Measurements from ENCODE around the gene CLASP1.
"Not testable (repeated sequence)": the region's sequence is repeated elsewhere in the genome, so short reads cannot be mapped to it uniquely, and the experiment has no call there.

CLASP1 gene

DNA sequence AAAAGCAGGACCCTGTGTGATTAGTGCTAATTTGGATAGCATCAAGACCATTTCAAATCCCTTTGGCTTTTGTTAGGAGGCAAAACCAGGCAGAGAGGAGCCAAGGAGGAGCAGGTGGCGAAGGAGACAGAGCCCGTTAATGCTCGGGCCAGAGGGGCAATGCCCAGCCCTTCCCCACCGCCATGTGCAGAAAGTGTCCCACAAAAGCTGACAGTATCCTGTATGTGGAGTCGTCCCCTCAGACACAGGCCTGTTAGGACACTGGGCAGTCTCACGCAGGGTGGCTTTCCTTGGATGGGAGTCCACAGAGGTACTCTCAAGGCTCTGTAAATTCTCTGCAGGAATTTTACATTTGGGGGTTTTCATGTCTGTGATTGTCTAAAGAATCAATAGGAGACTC is 319.5 kb downstream of the CLASP1 start:
- Mint-ChIP-seq H3K27me3 (ENCODE audit: low read depth) (peaks cover 8% of the 10 kb centered on the region), H3K4me1 (no peaks in the 10 kb centered on the region), H3K9me3 (no peaks in the 10 kb centered on the region), H3K27ac (no peak overlapping the region), H3K4me3 (no peak overlapping the region), H3K36me3 (ENCODE audit: low read depth) (no peaks in the 10 kb centered on the region)
- TF ChIP-seq, protein P1, sequence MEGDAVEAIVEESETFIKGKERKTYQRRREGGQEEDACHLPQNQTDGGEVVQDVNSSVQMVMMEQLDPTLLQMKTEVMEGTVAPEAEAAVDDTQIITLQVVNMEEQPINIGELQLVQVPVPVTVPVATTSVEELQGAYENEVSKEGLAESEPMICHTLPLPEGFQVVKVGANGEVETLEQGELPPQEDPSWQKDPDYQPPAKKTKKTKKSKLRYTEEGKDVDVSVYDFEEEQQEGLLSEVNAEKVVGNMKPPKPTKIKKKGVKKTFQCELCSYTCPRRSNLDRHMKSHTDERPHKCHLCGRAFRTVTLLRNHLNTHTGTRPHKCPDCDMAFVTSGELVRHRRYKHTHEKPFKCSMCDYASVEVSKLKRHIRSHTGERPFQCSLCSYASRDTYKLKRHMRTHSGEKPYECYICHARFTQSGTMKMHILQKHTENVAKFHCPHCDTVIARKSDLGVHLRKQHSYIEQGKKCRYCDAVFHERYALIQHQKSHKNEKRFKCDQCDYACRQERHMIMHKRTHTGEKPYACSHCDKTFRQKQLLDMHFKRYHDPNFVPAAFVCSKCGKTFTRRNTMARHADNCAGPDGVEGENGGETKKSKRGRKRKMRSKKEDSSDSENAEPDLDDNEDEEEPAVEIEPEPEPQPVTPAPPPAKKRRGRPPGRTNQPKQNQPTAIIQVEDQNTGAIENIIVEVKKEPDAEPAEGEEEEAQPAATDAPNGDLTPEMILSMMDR (IDR thresholded peaks at IDR 0.05; ENCODE audit: unreplicated experiment in 3 of 3), result no peak

DNA sequence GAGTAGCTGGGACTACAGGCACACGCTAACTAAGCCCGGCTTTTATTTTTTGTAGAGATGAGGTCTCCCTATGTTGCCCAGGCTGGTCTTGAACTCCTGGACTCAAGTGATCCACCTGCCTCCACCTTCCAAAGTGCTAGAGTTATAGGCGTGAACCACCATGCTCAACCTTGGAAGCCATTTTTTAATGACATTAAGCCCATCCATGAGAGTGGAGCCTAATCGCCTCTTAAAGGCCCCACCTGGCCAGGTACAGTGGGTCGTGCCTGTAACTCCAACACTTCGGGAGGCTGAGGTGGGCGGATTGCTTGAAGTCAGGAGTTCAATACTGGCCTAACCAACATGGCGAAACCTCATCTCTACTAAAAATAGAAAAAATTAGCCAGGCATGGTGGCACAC is 322.6 kb downstream of the CLASP1 start:
- Mint-ChIP-seq H3K4me1 (no peaks in the 10 kb centered on the region), H3K9me3 (no peaks in the 10 kb centered on the region), H3K4me3 (no peak overlapping the region), H3K27ac (no peak overlapping the region), H3K36me3 (ENCODE audit: low read depth) (no peaks in the 10 kb centered on the region), H3K27me3 (ENCODE audit: low read depth) (peaks cover 11% of the 10 kb centered on the region)
- TF ChIP-seq, protein P1 (IDR thresholded peaks at IDR 0.05; ENCODE audit: unreplicated experiment in 3 of 3), result no peak

DNA sequence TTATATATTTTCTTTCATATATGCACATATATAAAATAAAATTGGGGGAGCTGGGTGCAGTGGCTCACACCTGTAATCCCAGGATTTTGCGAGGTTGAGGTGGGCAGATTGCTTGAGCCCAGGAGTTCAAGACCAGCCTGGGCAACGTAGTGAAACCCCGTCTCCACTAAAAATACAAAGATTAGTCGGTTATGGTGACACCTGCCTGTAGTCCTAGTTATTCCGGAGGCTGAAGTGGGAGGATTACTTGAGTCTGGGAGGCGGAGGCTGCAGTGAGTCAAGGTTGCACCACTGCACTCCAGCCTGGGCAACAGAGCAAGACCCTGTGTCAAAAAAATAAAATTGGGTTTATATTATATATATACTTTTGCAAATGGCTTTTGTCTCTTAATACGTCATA is 324.7 kb downstream of the CLASP1 start:
- Mint-ChIP-seq H3K36me3 (ENCODE audit: low read depth) (no peaks in the 10 kb centered on the region), H3K27me3 (ENCODE audit: low read depth) (peaks cover 7% of the 10 kb centered on the region), H3K9me3 (no peaks in the 10 kb centered on the region), H3K4me3 (no peak overlapping the region), H3K4me1 (no peaks in the 10 kb centered on the region), H3K27ac (no peak overlapping the region)
- TF ChIP-seq, protein P1 (IDR thresholded peaks at IDR 0.05; ENCODE audit: unreplicated experiment in 3 of 3), result no peak

DNA sequence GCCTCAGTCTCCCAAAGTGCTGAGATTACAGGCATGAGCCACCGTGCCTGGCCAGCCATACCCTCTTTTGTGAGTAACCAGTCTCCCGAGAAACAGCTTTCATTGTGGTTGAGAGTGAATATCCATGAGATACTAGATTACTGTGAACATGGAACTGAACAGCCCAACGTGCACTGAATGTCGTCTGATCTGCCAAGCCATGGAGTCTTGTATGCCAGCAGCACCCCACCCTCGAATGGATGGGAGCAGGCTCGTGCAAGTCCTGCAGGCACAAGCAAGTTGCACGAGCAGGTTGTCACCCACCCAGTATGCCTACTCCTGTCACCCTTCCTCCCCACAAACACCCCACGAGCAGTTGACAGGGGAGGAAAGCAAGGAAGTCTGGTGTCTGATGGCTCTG is 327.8 kb downstream of the CLASP1 start:
- TF ChIP-seq, protein P1 (IDR thresholded peaks at IDR 0.05; ENCODE audit: unreplicated experiment in 3 of 3), result no peak
- Mint-ChIP-seq H3K36me3 (ENCODE audit: low read depth) (no peaks in the 10 kb centered on the region), H3K27ac (no peak overlapping the region), H3K9me3 (no peaks in the 10 kb centered on the region), H3K27me3 (ENCODE audit: low read depth) (peaks cover 3% of the 10 kb centered on the region), H3K4me1 (no peaks in the 10 kb centered on the region), H3K4me3 (no peak overlapping the region)

DNA sequence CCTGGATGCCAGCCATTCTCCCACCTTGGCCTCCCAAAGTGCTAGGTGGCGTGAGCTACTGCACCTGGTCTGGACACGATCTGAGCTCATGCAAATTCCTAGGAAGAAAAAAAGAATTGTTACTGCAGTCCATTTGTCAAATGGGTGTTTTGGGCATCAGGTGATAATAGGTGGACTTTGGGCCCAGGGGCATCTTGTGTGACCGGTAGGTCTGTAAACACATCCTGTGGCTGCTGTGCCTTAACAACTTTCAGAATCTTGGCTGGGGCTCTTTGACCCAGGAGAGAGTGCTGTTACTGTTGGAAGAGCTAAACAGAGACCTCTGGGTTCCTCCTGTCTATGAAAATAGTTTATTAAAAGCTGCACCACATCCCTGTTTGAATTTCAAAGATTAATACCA is 329.3 kb downstream of the CLASP1 start:
- no peaks in the 10 kb centered on the region for H3K9me3 Mint-ChIP-seq
- TF ChIP-seq, protein P1 (IDR thresholded peaks at IDR 0.05; ENCODE audit: unreplicated experiment in 3 of 3), result no peak
- peaks cover 5% of the 10 kb centered on the region for H3K27me3 Mint-ChIP-seq (ENCODE audit: low read depth)
- no peaks in the 10 kb centered on the region for H3K4me1 Mint-ChIP-seq
- H3K4me3 Mint-ChIP-seq, result no peak overlapping the region
- no peak overlapping the region for H3K27ac Mint-ChIP-seq
- no peaks in the 10 kb centered on the region for H3K36me3 Mint-ChIP-seq (ENCODE audit: low read depth)

DNA sequence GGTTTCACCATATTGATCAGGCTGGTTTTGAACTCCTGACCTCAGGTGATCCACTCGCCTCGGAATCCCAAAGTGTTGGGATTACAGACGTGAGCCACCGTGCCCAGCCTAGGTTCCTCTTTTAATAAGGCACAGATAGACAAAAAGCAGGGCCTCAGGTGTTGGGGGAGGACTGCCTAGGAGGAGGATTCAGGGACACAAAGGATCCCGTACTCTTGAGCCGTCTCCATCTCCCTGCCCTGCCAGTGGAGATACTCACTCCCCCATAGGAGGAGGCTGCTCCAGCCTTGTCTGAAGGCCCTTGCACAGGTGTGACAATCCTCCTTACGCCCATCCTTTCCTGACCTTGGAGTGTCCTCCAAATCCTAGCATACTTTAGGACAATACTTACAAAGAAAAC is 332.3 kb downstream of the CLASP1 start:
- no peaks in the 10 kb centered on the region for H3K4me1 Mint-ChIP-seq
- no peak overlapping the region for H3K4me3 Mint-ChIP-seq
- TF ChIP-seq, protein P1 (IDR thresholded peaks at IDR 0.05; ENCODE audit: unreplicated experiment in 3 of 3), result no peak
- no peaks in the 10 kb centered on the region for H3K9me3 Mint-ChIP-seq
- no peaks in the 10 kb centered on the region for H3K36me3 Mint-ChIP-seq (ENCODE audit: low read depth)
- H3K27ac Mint-ChIP-seq, result no peak overlapping the region
- H3K27me3 Mint-ChIP-seq (ENCODE audit: low read depth), result peaks cover 4% of the 10 kb centered on the region

DNA sequence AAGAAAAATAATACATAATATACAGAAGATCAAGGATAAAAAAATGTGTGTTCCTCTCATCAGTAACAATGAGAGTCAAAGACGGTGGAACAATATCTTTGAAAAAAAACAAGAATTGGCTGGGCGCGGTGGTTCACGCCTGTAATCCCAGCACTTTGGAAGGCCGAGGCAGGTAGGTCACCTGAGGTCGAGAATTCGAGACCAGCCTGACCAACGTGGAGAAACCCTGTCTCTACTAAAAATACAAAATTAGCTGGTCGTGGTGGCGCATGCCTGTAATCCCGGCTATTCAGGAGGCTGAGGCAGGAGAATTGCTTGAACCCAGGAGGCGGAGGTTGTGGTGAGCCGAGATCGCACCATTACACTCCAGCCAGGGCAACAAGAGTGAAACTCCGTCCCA is 335.6 kb downstream of the CLASP1 start:
- H3K27ac Mint-ChIP-seq; H3K4me3 Mint-ChIP-seq; H3K4me1 Mint-ChIP-seq; H3K36me3 Mint-ChIP-seq (ENCODE audit: low read depth); H3K9me3 Mint-ChIP-seq: not testable (repeated sequence)
- H3K27me3 Mint-ChIP-seq (ENCODE audit: low read depth), result peaks cover 14% of the 10 kb centered on the region
